NCI-H2081 (cell line): ENCODE results near the gene TMEM198.

ENCODE experiments used
- DNase-seq, 2 experiments: peaks; one replicate each; lab custom pipeline; 2025; lab: John Stamatoyannopoulos, UW

Gene TMEM198

GRCh38 chr2:219578811-219579613 is 35.2 kb downstream of the TMEM198 start:
- no peak for DNase-seq

- DNase-seq: no peak
Observed at GRCh38 chr2:219581346-219581745, 37.5 kb downstream of the TMEM198 start.

- no peak for DNase-seq
Observed at GRCh38 chr2:219591091-219591490, 47.3 kb downstream of the TMEM198 start.

DNA sequence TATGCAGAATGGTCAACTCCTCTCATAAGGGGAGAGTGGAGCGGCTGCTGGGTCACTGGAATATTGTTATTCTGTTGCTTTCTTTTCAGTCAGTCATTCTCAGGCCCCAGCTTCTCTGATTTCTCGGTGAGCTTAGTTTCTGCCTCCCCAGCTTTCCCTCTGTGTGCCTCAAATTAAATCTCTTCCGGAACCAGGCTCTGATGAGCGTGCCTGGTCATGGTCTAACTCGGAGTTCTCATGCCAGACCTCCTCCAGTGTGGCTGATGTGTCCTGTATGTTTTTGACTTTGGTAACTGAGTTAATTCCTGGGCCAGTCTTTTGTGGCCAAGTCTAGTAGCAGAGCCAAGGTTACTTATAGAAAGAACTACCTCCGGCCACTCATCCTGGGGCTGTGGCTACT is 48.9 kb downstream of the TMEM198 start:
- DNase-seq: no peak

- DNase-seq: no peak
Observed at GRCh38 chr2:219593154-219593553, 49.3 kb downstream of the TMEM198 start.

- DNase-seq: no peak
Observed at GRCh38 chr2:219595256-219595655, 51.4 kb downstream of the TMEM198 start.

DNA sequence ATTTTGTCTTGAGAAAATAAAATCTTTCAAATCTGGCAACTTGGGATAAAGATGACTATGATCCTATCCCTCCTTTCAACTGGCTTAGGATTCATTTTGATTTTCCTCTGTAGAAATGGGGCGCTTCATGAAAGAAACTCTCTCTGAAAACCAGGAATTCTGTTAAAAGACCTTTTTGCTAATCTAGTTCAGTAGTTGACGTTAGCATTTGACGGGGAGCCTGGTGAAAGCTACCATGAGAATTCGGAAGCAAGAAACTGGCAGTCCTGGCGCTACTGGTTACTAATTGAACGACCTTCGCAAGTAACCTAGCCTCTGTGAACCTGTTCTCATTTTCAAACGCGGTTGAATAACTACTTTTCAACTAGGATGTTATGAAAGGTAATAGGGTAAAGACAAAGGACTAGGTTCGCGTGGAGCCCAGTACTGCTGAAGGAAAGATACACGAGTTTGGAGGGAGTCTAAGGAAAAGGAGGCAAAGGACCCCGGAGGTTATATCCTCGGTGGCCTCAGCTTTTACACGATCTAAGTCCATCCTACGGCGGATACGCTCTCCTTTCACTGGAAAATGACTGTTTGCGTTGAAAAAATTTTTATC is 53.2 kb downstream of the TMEM198 start:
- DNase-seq: no peak

GRCh38 chr2:219597552-219598307 is 53.9 kb downstream of the TMEM198 start, which contains the start of gene STK11IP:
Gene STK11IP, plus strand, starts transcription at chr2:219597857. Its CDS starts 263 bp downstream, at chr2:219598120.
- DNase-seq: peak; percentile 90 to 96

DNA sequence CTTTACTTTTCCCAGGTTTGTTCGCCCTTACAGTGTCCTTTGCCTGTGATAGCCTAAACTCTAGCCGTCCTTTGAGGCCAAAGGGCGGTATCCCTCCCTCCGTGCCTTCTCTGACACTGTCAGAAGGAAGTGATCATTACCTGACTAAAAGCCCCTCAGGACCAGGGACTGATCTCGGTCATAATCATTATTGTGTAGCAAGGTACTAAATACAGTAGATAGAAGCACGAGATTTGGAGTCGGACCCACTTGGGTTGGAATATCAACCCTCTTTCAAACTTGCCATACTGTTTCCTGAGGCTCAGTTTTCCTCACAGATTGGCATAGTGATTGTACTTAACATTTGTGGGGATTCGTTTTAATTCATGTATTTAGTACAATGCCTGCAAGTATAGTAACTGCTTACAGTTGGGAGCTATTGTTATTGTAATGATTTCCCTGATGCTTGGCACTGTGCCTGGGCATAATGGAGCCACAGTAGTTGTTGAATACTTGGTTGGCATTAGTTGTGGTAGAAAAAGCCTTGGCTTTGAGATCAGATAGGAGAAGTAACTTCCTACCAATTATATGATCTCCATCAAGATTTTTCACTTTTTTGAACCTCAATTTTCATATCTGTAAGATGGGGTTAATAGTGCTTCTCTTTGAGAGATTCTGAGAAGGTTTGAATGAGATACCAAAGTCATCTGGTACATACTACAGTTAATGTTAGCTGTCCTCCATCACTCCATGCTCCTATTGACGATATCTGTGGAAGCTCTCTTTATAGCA is 54.7 kb downstream of the TMEM198 start:
- peak; percentile 1 to 32 for DNase-seq
